GM12878 (cell line): ENCODE data around the gene VWA5B2. TPM values are rescaled to one million over a fixed set of nuclear protein-coding genes. Genes with fewer than 3 reads are reported as not detected.

Experiments used
- ATAC-seq: fragments of 200-7000 bp; cut with Tn5 transposase; 3 replicates; pipeline ENCODE4 v1.9.1; 2020; ENCODE audit warnings: mild to moderate bottlenecking, moderate library complexity
- BruUV-seq: library from RNA; stranded (reverse); fragments of 400-500 nt; replicated peaks from 2 replicates; lab custom pipeline; 2021; lab: Mats Ljungman, UMichigan
- CTCF ChIA-PET: fragments of 300-600 bp; sonication (Branson Sonifier 250); formaldehyde crosslinking; extraction: SDS; loops from one replicate; lab custom pipeline; 2021; ENCODE audit warnings: inconsistent platforms; lab: Yijun Ruan, JAX
- POLR2A ChIA-PET: fragments of 350-600 bp; formaldehyde crosslinking; extraction: SDS; loops from one replicate; lab custom pipeline; 2021; ENCODE audit warnings: inconsistent platforms; lab: Charles Lee
- RAD21 ChIA-PET: fragments of 300-600 bp; sonication (Branson Sonifier 250); formaldehyde crosslinking; loops from one replicate; lab custom pipeline; 2023; ENCODE audit warnings: antibody characterized with exemption; ENCODE audit not compliant: unreplicated experiment; lab: Charles Lee
- SMC1A ChIA-PET: fragments of 300-600 bp; sonication (Branson Sonifier 250); formaldehyde crosslinking; loops from one replicate; lab custom pipeline; 2023; ENCODE audit not compliant: unreplicated experiment, uncharacterized antibody; lab: Charles Lee
- DNase-seq: peaks from one replicate; pipeline ENCODE4 v3.0.0-alpha.2; 2011; ENCODE audit warnings: low read depth, low spot score
- FAIRE-seq: peaks from 3 replicates; lab custom pipeline; 2011; peaks lifted over from hg19 to GRCh38; lab: Jason Lieb, UNC
- H2AFZ ChIP-seq: 2 replicates; pipeline ENCODE4 v1.6.0; 2011; ENCODE audit warnings: low read depth, low read length, control low read depth; ENCODE audit not compliant: control insufficient read depth
- H3K27ac ChIP-seq: 2 replicates; pipeline ENCODE4 v1.5.1; 2011; ENCODE audit warnings: control low read depth; ENCODE audit not compliant: control insufficient read depth, insufficient read depth
- H3K27me3 ChIP-seq, 2 experiments: replicated peaks in 1 of 2; 2 replicates each; pipeline versions ENCODE4 v1.6.0 to v1.6.1; 2011; ENCODE audit warnings: low read length in 1 of 2; ENCODE audit not compliant: control insufficient read depth in 2 of 2, insufficient read depth in 2 of 2
- H3K36me3 ChIP-seq, 2 experiments: 2 replicates each; pipeline ENCODE4 v1.5.1; 2011; ENCODE audit warnings: low read length in 1 of 2; ENCODE audit not compliant: control insufficient read depth in 2 of 2, insufficient read depth in 2 of 2
- H3K4me1 ChIP-seq: 2 replicates; pipeline ENCODE4 v1.6.1; 2011; ENCODE audit warnings: mild to moderate bottlenecking, low read length, moderate library complexity, mixed read lengths; ENCODE audit not compliant: control insufficient read depth, insufficient read depth
- H3K4me2 ChIP-seq: 2 replicates; pipeline ENCODE4 v1.6.0; 2011; ENCODE audit warnings: control low read depth; ENCODE audit not compliant: control insufficient read depth, insufficient read depth
- H3K4me3 ChIP-seq: fragments of 200-600 bp; sonication (generic); 2 replicates; pipeline ENCODE4 v1.5.1; 2016
- H3K79me2 ChIP-seq: 2 replicates; pipeline ENCODE4 v1.6.0; 2011; ENCODE audit warnings: low read length; ENCODE audit not compliant: control insufficient read depth, insufficient read depth
- H3K9ac ChIP-seq: 2 replicates; pipeline ENCODE4 v1.8.0; 2011; ENCODE audit warnings: low read length, control low read depth, mixed read lengths; ENCODE audit not compliant: control insufficient read depth, insufficient read depth
- H3K9me3 ChIP-seq: replicated peaks from 3 replicates; pipeline ENCODE4 v1.5.1; 2011; ENCODE audit warnings: mild to moderate bottlenecking, low read length; ENCODE audit not compliant: control insufficient read depth, insufficient read depth
- H4K20me1 ChIP-seq: 2 replicates; pipeline ENCODE4 v1.6.0; 2011; ENCODE audit not compliant: control insufficient read depth, insufficient read depth
- BCL11A ChIP-seq: IDR thresholded peaks from 2 replicates; pipeline ENCODE4 v1.6.1; 2011; ENCODE audit warnings: low read depth, low read length
- CHD4 ChIP-seq: fragments of 200-600 bp; sonication (generic); IDR thresholded peaks from 2 replicates; pipeline ENCODE4 v1.6.1; 2016; ENCODE audit warnings: mild to moderate bottlenecking
- NR2C1 ChIP-seq: fragments of 450-650 bp; IDR thresholded peaks from 2 replicates; pipeline ENCODE4 v1.6.1; 2017; ENCODE audit warnings: antibody characterized with exemption, mild to moderate bottlenecking, moderate library complexity
- SMAD1 ChIP-seq: fragments of 450-650 bp; IDR thresholded peaks from 2 replicates; pipeline ENCODE4 v1.6.1; 2018; ENCODE audit warnings: mild to moderate bottlenecking, low read depth; ENCODE audit not compliant: partially characterized antibody
- ZNF687 ChIP-seq: fragments of 450-650 bp; IDR thresholded peaks from 2 replicates; pipeline ENCODE4 v1.6.1; 2017; ENCODE audit warnings: mild to moderate bottlenecking, moderate library complexity
- WGBS: methylation state at CpG from one replicate; pipeline ENCODE4 v1.1.6; 2016; ENCODE audit warnings: low lambda C conversion rate; ENCODE audit not compliant: insufficient replicate concordance, insufficient coverage; ENCODE audit errors: missing lambda C conversion rate; 5-methylcytosine and 5-hydroxymethylcytosine counted together
- in situ Hi-C: fragments of 300-500 bp; cut with MboI; formaldehyde crosslinking; loops from 9 replicates; pipeline ENCODE4 v1.14.3; 2018; ENCODE audit warnings: mixed read lengths
- intact Hi-C: fragments of 100-400 bp; cut with micrococcal nuclease; formaldehyde crosslinking; loops from one replicate; pipeline ENCODE4 v1.14.2; 2022; ENCODE audit not compliant: unreplicated experiment
- polyA plus RNA-seq, 11 experiments: library from polyadenylated mRNA; depleted of rRNA in 4 of 11; unstranded in 6 of 11; stranded (reverse) in 5 of 11; fragments of >200 nt; fragmentation: Nextera tagmentation in 4 of 11; fragmentation: Illumina TruSeq in 1 of 11; extraction: Ambion mirVana in 4 of 11; extraction: Trizol in 1 of 11; gene quantifications; 1 replicate in 1 of 11; 2 replicates in 10 of 11; pipeline versions ENCODE4 v1.2.1 to v1.2.3, GENCODE V29; 2011 to 2016; ENCODE audit warnings: inconsistent platforms in 2 of 11, missing spikeins in 2 of 11, low read depth in 1 of 11
- total RNA-seq, 4 experiments: library from RNA; depleted of rRNA in 3 of 4; stranded (reverse); fragments of >200 nt in 3 of 4; fragmentation: Illumina TruSeq in 1 of 4; extraction: Trizol in 1 of 4; gene quantifications; 2 replicates each; pipeline versions ENCODE4 v1.2.1 to v1.2.3, GENCODE V29; 2013 to 2021

Gene VWA5B2
- total and polyA plus RNA-seq, 10 of the 15 experiments (the other 5 are each of a cell fraction or from before 2014, with no cell fraction given) = 0.03 to 0.09 TPM; not detected in 8

- TF ChIP-seq ZNF687 (no peak), BCL11A (no peak), NR2C1 (no peak), CHD4 (no peak)
Measured at GRCh38 chr3:184209146-184209923, 20.1 kb upstream of the VWA5B2 start (continued).

- Histone ChIP-seq H3K4me1 (no peaks in the 10 kb centered on the region), H3K27ac (no peak overlapping the region), H3K4me2 (no peak overlapping the region), H3K4me3 (no peak overlapping the region), H3K79me2 (no peaks in the 10 kb centered on the region), H2AFZ (no peak overlapping the region), H3K27me3 (peaks cover 2 to 4% of the 10 kb centered on the region in 2 experiments; a peak in 3 of 4 replicates), H3K36me3 (no peaks in the 10 kb centered on the region), H4K20me1 (no peaks in the 10 kb centered on the region), H3K9ac (no peak overlapping the region), H3K9me3 (no peaks in the 10 kb centered on the region)
- WGBS = 63% methylated on average over 5 of the region's 5 CpGs
- intact Hi-C loops = no loop called here
- no peak for ATAC-seq
- ChIA-PET RAD21 (no interaction called here), CTCF (interaction anchor here (1.2 kb wide), 1 partner anchor 16 kb away, joined by 5 read pairs; no protein-coding TSS in a partner anchor), SMC1A (no interaction called here), POLR2A (no interaction called here)
- no peak for FAIRE-seq
- in situ Hi-C loops = no loop called here
- TF ChIP-seq SMAD1 = no peak
- DNase-seq = no peak
- no TSS peak for BruUV-seq
Measured at GRCh38 chr3:184211297-184211696, 18.1 kb upstream of the VWA5B2 start.
